Activated T-cell treated with anti-CD3 and anti-CD28 coated beads, Interleukin-2, amount 50 U/mL, for 4 hours (primary cell): Measurements from ENCODE around the gene CCT5. TPM values are rescaled to one million over a fixed set of nuclear protein-coding genes. Genes with fewer than 3 reads are reported as not detected.
A peak's percentile ranks its signal among the peaks of the same experiment; 100 is the strongest.
"Not testable (repeated sequence)": the region's sequence is repeated elsewhere in the genome, so short reads cannot be mapped to it uniquely, and the experiment has no call there.

Experiments
- ATAC-seq, 2 donors: fragments of 200-7000 bp; cut with Tn5 transposase; one replicate each; pipeline ENCODE4 v1.10.0; 2021
- DNase-seq: peaks from one replicate; pipeline ENCODE4 v3.0.0-alpha.2; 2020
- H3K27me3 Mint-ChIP-seq: one replicate; pipeline ENCODE4 v1.8.0; 2021; ENCODE audit warnings: low read depth, mixed read lengths
- H3K36me3 Mint-ChIP-seq: one replicate; pipeline ENCODE4 v1.8.0; 2022; ENCODE audit warnings: mixed read lengths; ENCODE audit not compliant: insufficient read depth
- H3K4me1 Mint-ChIP-seq: one replicate; pipeline ENCODE4 v1.8.0; 2021; ENCODE audit warnings: low read depth, mixed read lengths
- H3K4me3 Mint-ChIP-seq: one replicate; pipeline ENCODE4 v1.8.0; 2021; ENCODE audit warnings: mild to moderate bottlenecking, moderate library complexity, mixed read lengths
- H3K9me3 Mint-ChIP-seq: one replicate; pipeline ENCODE4 v1.8.0; 2021; ENCODE audit warnings: mixed read lengths
- total RNA-seq, 3 donors: library from RNA; stranded (reverse); gene quantifications; one replicate each; pipeline ENCODE4 v1.2.1, GENCODE V29; 2021

Gene CCT5
- total RNA-seq, 3 donors from 2014 or later: 597 to 728 (median 646) TPM

DNA sequence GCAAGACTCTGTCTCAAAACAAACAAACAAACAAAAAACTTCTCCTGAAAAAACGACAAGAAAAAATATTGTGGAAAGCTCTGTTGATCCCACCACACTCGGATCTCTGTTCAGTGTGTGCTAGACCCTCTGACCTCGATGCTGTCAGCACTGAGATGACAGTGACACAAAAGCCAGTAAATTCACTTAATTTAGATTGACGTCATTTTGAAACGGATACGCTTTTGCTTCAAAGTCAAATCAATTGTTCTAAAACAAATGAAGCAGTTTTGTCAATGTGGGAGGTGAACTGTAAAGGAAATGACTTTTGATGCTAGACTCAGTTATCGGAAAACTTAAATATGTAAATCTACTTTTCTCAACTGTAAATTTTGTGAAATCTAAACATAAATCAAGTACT, 26.6 kb downstream of the CCT5 start:
- DNase-seq: no peak
- Mint-ChIP-seq H3K9me3 (no peaks in the 10 kb centered on the region), H3K27me3 (no peaks in the 10 kb centered on the region), H3K4me1 (peaks cover 12% of the 10 kb centered on the region), H3K36me3 (no peaks in the 10 kb centered on the region), H3K4me3 (no peak overlapping the region)
- ATAC-seq: no peak

DNA sequence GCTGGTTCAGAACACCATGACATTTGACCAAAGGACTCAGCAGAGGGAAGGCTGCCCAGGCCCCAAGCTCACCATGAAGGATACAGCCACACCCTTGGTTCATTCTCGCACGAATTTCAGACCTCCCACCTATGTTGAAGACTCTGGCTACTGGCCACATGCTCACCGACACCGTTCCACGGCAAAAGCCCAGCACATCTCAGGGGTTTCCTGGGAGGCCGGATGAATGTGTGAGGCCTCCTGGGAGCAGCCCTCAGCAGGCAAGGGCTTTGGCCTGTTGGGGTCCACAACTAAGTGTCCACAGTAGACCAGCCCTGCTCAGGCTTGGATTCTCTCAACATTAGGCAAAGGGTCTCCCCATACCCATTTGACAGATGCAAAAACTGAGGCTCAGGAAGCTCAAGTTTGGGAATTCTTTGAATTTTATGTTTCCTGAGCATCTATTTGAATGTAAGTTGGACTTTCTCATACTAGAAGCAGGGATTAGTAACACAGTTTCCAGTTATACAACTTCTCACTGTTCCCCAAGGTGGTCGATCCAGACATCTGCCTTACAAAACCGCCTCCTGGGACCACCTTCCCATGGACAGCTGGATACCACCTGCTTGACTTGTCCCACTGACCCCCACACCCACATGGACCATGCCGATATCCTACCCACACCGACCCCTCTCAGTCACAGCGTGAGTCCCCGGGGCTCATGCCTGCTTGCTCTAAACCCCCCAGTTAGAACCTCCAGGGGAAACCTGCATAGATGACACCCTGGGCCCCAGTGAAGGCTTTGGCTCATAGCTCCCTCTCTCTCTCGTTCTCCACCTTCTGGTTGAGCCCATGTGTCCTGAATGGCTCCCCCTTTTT, 27.9 kb downstream of the CCT5 start:
- H3K4me3 Mint-ChIP-seq: no peak overlapping the region
- no peaks in the 10 kb centered on the region for H3K27me3 Mint-ChIP-seq
- H3K4me1 Mint-ChIP-seq: peaks cover 6% of the 10 kb centered on the region
- H3K9me3 Mint-ChIP-seq: no peaks in the 10 kb centered on the region
- ATAC-seq (no peak), DNase-seq (no peak)
- no peaks in the 10 kb centered on the region for H3K36me3 Mint-ChIP-seq

DNA sequence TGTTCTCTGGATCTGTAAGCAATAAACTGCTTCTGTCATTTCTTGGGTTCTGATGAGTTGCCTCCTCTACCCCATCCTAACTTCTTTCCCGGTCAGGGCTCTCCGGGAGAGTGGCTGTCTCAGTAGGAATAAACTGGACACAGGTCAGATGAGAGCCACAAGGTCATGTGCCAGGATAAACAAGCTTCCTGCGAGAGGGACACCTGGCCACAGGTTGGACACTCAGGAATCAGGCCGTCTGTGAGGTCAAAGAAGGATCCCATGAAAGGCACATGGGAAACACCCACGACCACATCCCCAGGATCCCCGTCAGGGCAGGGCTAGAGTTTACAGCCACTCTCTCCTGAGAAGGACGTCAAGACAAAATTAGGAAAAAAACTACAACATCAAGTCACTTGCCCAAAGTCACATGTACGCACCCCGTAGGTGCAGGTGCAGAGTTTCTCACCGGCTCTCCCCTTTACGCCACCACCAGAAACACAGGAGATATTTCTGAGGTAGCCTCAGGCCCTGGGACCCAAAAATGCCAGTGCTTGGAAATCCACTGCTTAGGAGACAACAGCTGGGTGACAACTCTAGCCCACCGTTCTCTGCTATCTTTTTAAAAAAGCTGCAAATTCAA, 28.7 kb downstream of the CCT5 start:
- H3K27me3 Mint-ChIP-seq: no peaks in the 10 kb centered on the region
- DNase-seq: no peak
- H3K9me3 Mint-ChIP-seq: no peaks in the 10 kb centered on the region
- H3K36me3 Mint-ChIP-seq: no peaks in the 10 kb centered on the region
- H3K4me1 Mint-ChIP-seq: peaks cover 8% of the 10 kb centered on the region
- no peak overlapping the region for H3K4me3 Mint-ChIP-seq
- ATAC-seq: no peak

DNA sequence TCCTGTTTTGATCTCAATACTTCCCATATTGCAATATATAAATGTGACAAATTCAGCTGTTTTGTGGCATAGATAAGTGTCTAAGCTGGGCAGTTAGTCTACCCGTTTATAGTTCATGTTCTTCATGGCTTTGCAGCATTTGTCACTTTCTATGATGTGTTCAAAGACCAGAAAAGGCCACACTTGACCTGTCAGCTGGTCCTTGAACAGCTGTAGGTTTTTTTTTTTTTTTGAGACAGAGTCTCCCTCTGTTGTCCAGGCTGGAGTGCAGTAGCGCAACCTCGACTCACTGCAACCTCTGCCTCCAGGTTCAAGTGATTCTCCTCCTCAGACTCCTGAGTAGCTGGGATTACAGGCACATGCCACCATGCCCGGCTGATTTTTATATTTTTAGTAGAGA, 29.2 kb downstream of the CCT5 start:
- no peaks in the 10 kb centered on the region for H3K9me3 Mint-ChIP-seq
- peaks cover 10% of the 10 kb centered on the region for H3K4me1 Mint-ChIP-seq
- H3K4me3 Mint-ChIP-seq: no peak overlapping the region
- no peak for DNase-seq
- H3K27me3 Mint-ChIP-seq: no peaks in the 10 kb centered on the region
- no peaks in the 10 kb centered on the region for H3K36me3 Mint-ChIP-seq
- no peak for ATAC-seq

DNA sequence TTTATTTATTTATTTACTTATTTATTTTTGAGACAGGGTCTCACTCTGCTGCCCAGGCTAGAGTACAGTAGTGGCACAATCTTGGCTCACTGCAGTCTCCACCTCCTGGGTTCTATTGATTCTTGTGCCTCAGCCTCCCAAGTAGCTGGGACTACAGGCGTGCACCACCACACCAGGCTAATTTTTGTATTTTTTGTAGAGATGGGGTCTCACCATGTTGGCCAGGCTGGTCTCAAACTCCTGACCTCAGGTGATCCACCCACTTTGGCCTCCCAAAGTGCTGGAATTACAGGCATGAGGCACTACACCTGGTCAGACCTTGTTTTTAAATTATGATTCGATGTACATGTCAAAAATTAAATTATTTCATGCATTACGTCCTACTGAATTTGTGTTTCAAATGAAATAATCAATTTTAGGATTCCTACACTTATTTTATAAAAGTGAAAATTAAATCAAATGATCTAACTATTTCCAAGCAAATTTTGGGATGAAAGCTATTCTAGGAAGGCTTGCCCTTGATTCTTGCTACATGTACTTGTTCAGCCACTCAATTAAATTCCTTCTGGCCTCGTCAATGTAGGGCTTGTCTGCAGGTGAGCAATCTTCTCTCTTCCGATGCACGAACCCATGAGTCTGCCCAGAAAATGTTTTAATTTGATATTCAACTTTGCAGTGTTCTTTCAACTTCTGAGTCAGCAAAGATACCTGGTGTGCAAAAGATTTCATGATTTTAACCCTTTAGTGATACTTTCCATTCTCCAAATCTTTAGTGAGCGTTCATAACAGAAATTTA, 30.0 kb downstream of the CCT5 start:
- Mint-ChIP-seq H3K36me3 (no peaks in the 10 kb centered on the region), H3K9me3 (no peaks in the 10 kb centered on the region), H3K4me1 (peaks cover 8% of the 10 kb centered on the region), H3K4me3 (no peak overlapping the region), H3K27me3 (no peaks in the 10 kb centered on the region)
- DNase-seq (no peak), ATAC-seq (no peak)

DNA sequence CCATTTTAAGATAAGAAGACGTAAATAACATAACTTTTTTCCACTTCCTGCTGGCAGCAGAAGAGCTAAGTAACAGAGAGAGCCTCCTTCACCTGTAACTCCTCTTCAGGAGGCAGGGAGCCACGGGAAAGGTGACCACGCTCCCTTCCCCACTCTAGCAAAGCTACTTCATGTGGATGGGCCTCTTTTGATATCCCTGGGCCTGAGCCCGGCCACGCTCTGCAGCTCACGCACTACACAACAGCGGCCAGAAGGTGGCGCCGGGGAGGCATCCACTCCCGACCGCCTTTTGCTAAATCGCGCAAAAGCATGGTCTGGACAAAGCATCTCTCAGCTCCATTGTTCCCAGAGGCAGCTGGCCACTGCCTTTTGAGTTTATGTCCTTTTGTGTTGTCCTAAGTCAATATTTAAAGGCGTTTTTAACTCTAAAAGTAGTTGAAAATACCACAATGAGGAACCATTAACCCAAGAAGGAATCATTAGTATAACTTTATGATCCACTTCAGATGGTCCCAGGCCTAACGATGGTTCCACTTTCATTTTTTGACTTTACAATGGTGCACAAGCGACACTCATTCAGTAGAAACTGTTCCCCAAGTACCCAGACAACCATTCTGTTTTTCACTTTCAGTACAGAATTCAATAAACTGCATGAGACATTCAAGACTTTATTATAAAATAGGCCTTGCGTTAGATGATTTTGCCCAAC, 34.0 kb downstream of the CCT5 start:
- Mint-ChIP-seq H3K9me3 (no peaks in the 10 kb centered on the region), H3K4me3 (no peak overlapping the region), H3K27me3 (no peaks in the 10 kb centered on the region), H3K4me1 (peaks cover 8% of the 10 kb centered on the region), H3K36me3 (no peaks in the 10 kb centered on the region)
- DNase-seq (peak; percentile 76), ATAC-seq (peak; percentile 96 to 97)

DNA sequence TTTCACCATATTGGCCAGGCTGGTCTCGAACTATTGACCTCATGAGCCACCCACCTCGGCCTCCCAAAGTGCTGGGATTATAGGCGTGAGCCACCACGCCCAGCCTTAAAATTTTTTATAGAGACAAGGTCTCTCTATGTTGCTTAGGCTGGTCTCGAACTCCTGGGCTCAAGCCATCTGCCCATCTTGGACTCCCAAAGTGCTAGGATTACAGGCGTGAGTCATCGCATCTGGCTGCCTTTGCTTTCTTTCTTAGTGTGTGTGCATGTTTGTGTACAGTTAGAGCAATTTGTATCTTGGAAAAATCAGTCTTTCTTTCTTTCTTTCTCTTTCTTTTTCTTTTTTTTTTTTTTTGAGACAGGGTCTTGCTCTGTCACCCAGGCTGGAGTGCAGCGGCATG, 35.3 kb downstream of the CCT5 start:
- not testable (repeated sequence) for H3K36me3 Mint-ChIP-seq, H3K9me3 Mint-ChIP-seq, H3K27me3 Mint-ChIP-seq, H3K4me3 Mint-ChIP-seq, DNase-seq, H3K4me1 Mint-ChIP-seq, ATAC-seq

DNA sequence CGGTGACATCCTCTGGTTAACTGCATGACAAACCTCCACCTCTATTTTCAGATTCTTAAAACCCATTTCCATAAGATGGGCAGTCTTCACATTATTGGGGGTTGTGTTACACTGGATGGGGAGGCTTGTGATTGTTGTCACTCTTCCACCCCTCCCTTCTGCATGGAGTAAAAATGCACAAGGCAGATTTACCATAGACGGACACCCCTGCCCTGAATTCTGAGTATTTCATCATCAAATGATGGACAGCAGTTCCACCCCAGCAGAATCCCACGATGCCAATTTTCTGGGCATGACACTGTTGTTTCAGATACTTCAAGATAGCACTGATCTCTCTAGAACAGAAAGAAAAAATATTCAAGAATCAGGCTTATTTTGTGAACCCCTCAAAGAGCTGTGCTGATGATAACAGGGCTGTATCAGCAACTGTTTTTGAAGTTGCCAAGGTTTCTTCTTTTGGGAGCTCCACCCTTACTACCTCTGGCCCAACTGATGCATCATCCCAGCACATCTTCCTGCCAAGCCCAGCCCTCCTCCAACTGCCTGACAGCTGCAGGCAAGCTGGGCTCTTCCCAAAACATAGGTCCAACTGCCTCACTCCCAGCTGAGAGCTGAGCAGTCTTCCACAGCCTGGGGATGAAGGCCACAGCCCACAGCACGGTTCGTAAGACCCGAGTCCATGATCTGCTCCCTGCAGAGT, 36.2 kb downstream of the CCT5 start:
- Mint-ChIP-seq H3K4me1 (peaks cover 8% of the 10 kb centered on the region), H3K27me3 (peaks cover 3% of the 10 kb centered on the region), H3K9me3 (no peaks in the 10 kb centered on the region), H3K36me3 (no peaks in the 10 kb centered on the region), H3K4me3 (no peak overlapping the region)
- DNase-seq (no peak), ATAC-seq (no peak)

DNA sequence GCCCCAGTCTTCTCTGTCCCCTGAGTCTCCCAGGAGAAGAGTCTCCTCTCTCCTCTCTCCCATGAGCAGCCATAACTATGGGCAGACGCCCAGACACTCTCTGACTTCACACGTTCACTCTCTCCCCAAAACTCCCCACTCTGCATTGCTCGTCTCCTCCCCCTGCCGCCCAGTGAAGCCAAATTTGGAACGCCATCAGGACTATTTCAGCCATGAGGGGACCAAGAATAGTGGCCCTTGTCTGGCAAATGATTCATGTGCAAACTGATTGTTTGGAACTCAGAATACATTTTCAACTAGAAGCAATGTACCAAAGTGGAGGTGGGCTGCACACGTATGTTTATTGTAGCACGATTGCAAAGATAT, 36.8 kb downstream of the CCT5 start:
- Mint-ChIP-seq H3K27me3 (peaks cover 3% of the 10 kb centered on the region), H3K4me3 (no peak overlapping the region), H3K4me1 (peaks cover 8% of the 10 kb centered on the region), H3K9me3 (no peaks in the 10 kb centered on the region), H3K36me3 (no peaks in the 10 kb centered on the region)
- DNase-seq (no peak), ATAC-seq (no peak)

DNA sequence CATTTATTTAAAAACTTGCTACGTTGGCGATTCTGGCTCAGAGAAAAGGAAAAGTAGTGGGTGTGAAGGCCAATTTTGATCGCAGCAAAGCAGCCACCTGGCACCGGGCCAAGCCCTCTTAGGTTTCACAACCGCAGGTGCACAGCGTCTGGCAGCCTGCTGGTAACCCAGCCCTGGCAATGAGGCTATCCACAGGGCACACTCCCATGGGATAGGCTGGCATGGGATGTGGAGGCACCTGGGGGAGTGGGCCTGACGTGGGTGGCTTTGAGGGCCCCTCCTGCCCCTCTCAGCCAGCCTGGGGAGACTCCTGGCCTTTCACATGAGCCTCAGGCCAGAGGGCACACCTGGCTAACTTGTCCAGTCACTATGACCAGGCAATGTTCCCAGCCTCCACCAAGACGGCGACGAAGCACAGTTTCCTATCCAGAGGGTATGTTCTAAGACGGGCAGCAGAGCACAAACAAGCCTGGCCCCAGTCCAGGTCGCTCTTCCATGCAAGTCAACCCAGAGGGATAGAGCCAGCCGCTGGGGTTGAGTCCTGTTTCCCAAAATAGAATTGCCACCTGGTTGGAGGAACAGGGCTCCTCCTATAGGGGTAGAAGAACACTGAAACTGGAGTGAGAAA, 38.6 kb downstream of the CCT5 start:
- Mint-ChIP-seq H3K27me3 (peaks cover 4% of the 10 kb centered on the region), H3K4me3 (no peak overlapping the region), H3K4me1 (peaks cover 6% of the 10 kb centered on the region), H3K36me3 (no peaks in the 10 kb centered on the region), H3K9me3 (no peaks in the 10 kb centered on the region)
- ATAC-seq (no peak), DNase-seq (peak; percentile 35)

DNA sequence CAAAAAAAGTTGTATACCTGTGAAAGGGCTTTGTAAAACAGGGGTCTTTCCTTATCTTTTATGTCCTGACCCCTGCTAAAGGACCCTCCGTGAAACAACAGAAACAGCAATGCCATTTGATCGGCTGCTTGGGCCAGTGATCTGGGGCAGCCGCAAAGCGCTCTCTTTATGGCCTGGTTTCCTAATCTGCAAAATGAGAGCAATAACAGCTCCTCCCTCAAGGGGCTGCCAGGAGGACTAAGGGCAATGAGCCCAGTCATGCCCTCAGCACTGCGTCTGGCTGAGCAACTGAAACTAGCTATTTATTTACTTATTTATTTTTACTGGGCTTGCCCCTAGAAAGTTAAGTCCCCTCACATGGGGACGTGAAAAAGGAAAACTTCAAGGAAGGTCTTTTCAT, 39.3 kb downstream of the CCT5 start:
- Mint-ChIP-seq H3K4me3 (no peak overlapping the region), H3K36me3 (no peaks in the 10 kb centered on the region), H3K27me3 (peaks cover 7% of the 10 kb centered on the region), H3K9me3 (no peaks in the 10 kb centered on the region), H3K4me1 (peaks cover 4% of the 10 kb centered on the region)
- ATAC-seq (no peak), DNase-seq (no peak)

DNA sequence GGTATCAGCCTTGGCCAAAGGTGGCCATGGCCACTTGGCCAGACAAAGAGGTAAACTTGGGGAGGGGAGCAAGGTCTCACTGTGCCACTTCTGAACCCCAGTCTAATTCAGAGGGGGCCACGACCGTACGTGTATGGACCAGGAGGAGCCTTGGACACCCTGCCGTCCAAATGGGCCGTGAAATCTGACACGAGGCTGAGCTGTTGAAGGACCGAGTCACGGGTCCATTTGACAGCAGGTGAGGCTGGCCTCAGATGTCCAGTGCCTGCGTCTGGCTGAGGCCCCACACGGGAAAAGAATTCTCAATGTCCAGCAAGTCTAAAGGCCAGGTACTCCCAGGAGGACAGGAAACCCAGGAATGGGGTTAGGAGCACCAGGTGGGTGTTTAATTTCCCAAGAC, 39.9 kb downstream of the CCT5 start:
- Mint-ChIP-seq H3K4me1 (peaks cover 4% of the 10 kb centered on the region), H3K36me3 (no peaks in the 10 kb centered on the region), H3K9me3 (no peaks in the 10 kb centered on the region), H3K4me3 (no peak overlapping the region), H3K27me3 (peaks cover 7% of the 10 kb centered on the region)
- ATAC-seq (no peak), DNase-seq (no peak)

DNA sequence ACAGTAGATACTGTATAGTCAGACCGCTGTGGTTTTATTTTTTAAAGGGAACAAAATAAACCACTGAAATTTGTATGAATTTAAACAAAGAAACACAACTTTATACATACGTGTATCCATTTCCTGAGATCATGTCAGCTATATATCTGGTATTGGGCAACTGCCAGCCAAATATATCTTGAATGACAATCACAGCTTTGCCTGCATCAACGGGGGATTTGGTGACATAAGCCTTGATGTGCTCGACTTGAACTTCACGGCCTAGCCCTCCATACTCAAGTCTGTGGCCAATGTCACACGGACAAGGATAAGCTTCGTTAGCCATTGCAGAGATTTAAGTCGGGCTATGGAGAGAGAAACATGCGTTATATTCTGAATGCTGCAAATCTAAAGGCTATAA, 40.4 kb downstream of the CCT5 start:
- H3K4me3 Mint-ChIP-seq: no peak overlapping the region
- H3K36me3 Mint-ChIP-seq: no peaks in the 10 kb centered on the region
- peaks cover 7% of the 10 kb centered on the region for H3K27me3 Mint-ChIP-seq
- no peak for DNase-seq
- H3K9me3 Mint-ChIP-seq: no peaks in the 10 kb centered on the region
- ATAC-seq: no peak
- H3K4me1 Mint-ChIP-seq: peaks cover 4% of the 10 kb centered on the region
